NCI-H128 (cell line): ENCODE measurements around the gene ITM2A.

Experiments
- DNase-seq: peaks from one replicate; lab custom pipeline; 2025; ENCODE audit not compliant: unreplicated experiment; lab: John Stamatoyannopoulos, UW

Gene ITM2A

GRCh38 chrX:79366873-79367749 is at the start of gene ITM2A:
ITM2A (minus strand) TSS chrX:79367334; CDS start chrX:79367215, 119 bp downstream.
- no peak for DNase-seq

- DNase-seq, result no peak
Measured at GRCh38 chrX:79415056-79415455, 47.9 kb upstream of the ITM2A start.

- DNase-seq, result no peak
Measured at GRCh38 chrX:79413963-79414362, 46.8 kb upstream of the ITM2A start.

- DNase-seq, result no peak
Measured at GRCh38 chrX:79412972-79413371, 45.8 kb upstream of the ITM2A start.

GRCh38 chrX:79412166-79412565 is 45.0 kb upstream of the ITM2A start:
- DNase-seq, result no peak

GRCh38 chrX:79409657-79410056 is 42.5 kb upstream of the ITM2A start:
- DNase-seq, result no peak

GRCh38 chrX:79408623-79409322 is 41.6 kb upstream of the ITM2A start:
- DNase-seq, result no peak

GRCh38 chrX:79400623-79401022 is 33.5 kb upstream of the ITM2A start:
- no peak for DNase-seq

- DNase-seq, result no peak
Measured at GRCh38 chrX:79375340-79375739, 8.2 kb upstream of the ITM2A start.

GRCh38 chrX:79371640-79372039 is 4.5 kb upstream of the ITM2A start:
- no peak for DNase-seq

GRCh38 chrX:79371101-79371500 is 4.0 kb upstream of the ITM2A start:
- no peak for DNase-seq

- DNase-seq, result no peak
Measured at GRCh38 chrX:79369871-79370270, 2.7 kb upstream of the ITM2A start.

- no peak for DNase-seq
Measured at GRCh38 chrX:79368441-79368840, 1.3 kb upstream of the ITM2A start.

GRCh38 chrX:79367907-79368306 is 773 bp upstream of the ITM2A start:
- no peak for DNase-seq

- DNase-seq, result no peak
Measured at GRCh38 chrX:79366556-79366872, 620 bp downstream of the ITM2A start.

- DNase-seq, result no peak
Measured at GRCh38 chrX:79365591-79365990, 1.5 kb downstream of the ITM2A start.

GRCh38 chrX:79364306-79364705 is 2.8 kb downstream of the ITM2A start:
- no peak for DNase-seq

GRCh38 chrX:79361192-79361870 is 5.8 kb downstream of the ITM2A start:
- no peak for DNase-seq

- DNase-seq, result no peak
Measured at GRCh38 chrX:79336869-79337815, 30.0 kb downstream of the ITM2A start.

- no peak for DNase-seq
Measured at GRCh38 chrX:79330022-79330421, 37.1 kb downstream of the ITM2A start.
